A549 (cell line): ENCODE results near the gene AAR2. TPM values are rescaled to one million over a fixed set of nuclear protein-coding genes. Genes with fewer than 3 reads are reported as not detected.

ENCODE experiments used
- ATAC-seq, 2 experiments: fragments of 200-7000 bp in 1 of 2; fragments of >200 bp in 1 of 2; cut with Nextera tagmentation in 1 of 2; cut with Tn5 transposase in 1 of 2; 3 replicates each; pipeline versions ENCODE4 v1.8.0 to v1.9.1; 2018 to 2020; ENCODE audit warnings: mild to moderate bottlenecking in 1 of 2, moderate library complexity in 1 of 2
- CTCF ChIA-PET: fragments of 300-600 bp; sonication (Branson Sonifier 250); formaldehyde crosslinking; extraction: SDS; loops from one replicate; lab custom pipeline; 2021; ENCODE audit warnings: antibody characterized with exemption, inconsistent platforms; lab: Yijun Ruan, JAX
- POLR2A ChIA-PET: fragments of 350-600 bp; formaldehyde crosslinking; extraction: SDS; loops from one replicate; lab custom pipeline; 2021; ENCODE audit warnings: antibody characterized with exemption, inconsistent platforms; lab: Yijun Ruan, JAX
- DNase-seq, 2 experiments: peaks; one replicate each; pipeline versions ENCODE4 v3.0.0 to v3.0.0-alpha.2; 2011 to 2016; ENCODE audit warnings: low read depth in 1 of 2, low spot score in 1 of 2
- FAIRE-seq: peaks from 2 replicates; lab custom pipeline; 2011; peaks lifted over from hg19 to GRCh38; lab: Jason Lieb, UNC
- H3K27ac ChIP-seq, 2 experiments: fragments of >200 bp; sonication (Bioruptor Twin); formaldehyde crosslinking; 3 replicates each; pipeline ENCODE4 v1.5.1; 2016 to 2017
- H3K4me1 ChIP-seq: fragments of >200 bp; sonication (Bioruptor Twin); formaldehyde crosslinking; 3 replicates; pipeline ENCODE4 v1.6.1; 2016
- H3K4me2 ChIP-seq: fragments of >200 bp; sonication (Bioruptor Twin); formaldehyde crosslinking; 3 replicates; pipeline ENCODE4 v1.6.1; 2016
- H3K4me3 ChIP-seq: fragments of >200 bp; sonication (Bioruptor Twin); formaldehyde crosslinking; 3 replicates; pipeline ENCODE4 v1.5.1; 2016
- H3K9me3 ChIP-seq: fragments of >200 bp; sonication (Bioruptor Twin); formaldehyde crosslinking; 3 replicates; pipeline ENCODE4 v1.6.1; 2016
- BHLHE40 ChIP-seq: IDR thresholded peaks from 2 replicates; pipeline ENCODE4 v1.6.1; 2012; ENCODE audit warnings: low read depth, low read length, inconsistent platforms
- CBX8 ChIP-seq: fragments of 200-600 bp; sonication (generic); IDR thresholded peaks from 2 replicates; pipeline ENCODE4 v1.6.1; 2016
- CHD2 ChIP-seq: fragments of 150-350 bp; IDR thresholded peaks from 2 replicates; pipeline ENCODE4 v1.6.1; 2014; ENCODE audit warnings: low read length; ENCODE audit not compliant: partially characterized antibody
- CHD4 ChIP-seq: fragments of 200-600 bp; sonication (generic); IDR thresholded peaks from 2 replicates; pipeline ENCODE4 v1.6.1; 2016; ENCODE audit warnings: antibody characterized with exemption, mild to moderate bottlenecking, borderline replicate concordance
- CTCF ChIP-seq: fragments of >200 bp; sonication (Bioruptor Twin); formaldehyde crosslinking; IDR thresholded peaks from 3 replicates; pipeline ENCODE4 v1.5.1; 2016
- E2F6 ChIP-seq: IDR thresholded peaks from 2 replicates; pipeline ENCODE4 v1.6.1; 2012; ENCODE audit warnings: low read depth, borderline replicate concordance
- FOSL2 ChIP-seq, 2 experiments: fragments of 450-650 bp in 1 of 2; fragments of >200 bp in 1 of 2; sonication (Bioruptor Twin) in 1 of 2; formaldehyde crosslinking; IDR thresholded peaks; 2 replicates each; pipeline versions ENCODE4 v1.5.0 to v1.6.1; 2016 to 2020; ENCODE audit warnings: mild to moderate bottlenecking in 1 of 2, moderate library complexity in 1 of 2
- FOXS1 ChIP-seq: fragments of 250-450 bp; sonication (Bioruptor Pico); IDR thresholded peaks from 2 replicates; pipeline ENCODE4 v1.5.0; 2020; ENCODE audit warnings: mild to moderate bottlenecking, moderate library complexity
- JUNB ChIP-seq: fragments of >200 bp; sonication (Bioruptor Twin); formaldehyde crosslinking; IDR thresholded peaks from 2 replicates; pipeline ENCODE4 v1.6.1; 2016
- KDM5A ChIP-seq: fragments of 200-600 bp; sonication (generic); IDR thresholded peaks from 2 replicates; pipeline ENCODE4 v1.6.1; 2016; ENCODE audit warnings: antibody characterized with exemption, mild to moderate bottlenecking
- MAZ ChIP-seq: fragments of 150-350 bp; IDR thresholded peaks from 2 replicates; pipeline ENCODE4 v1.6.1; 2014; ENCODE audit warnings: antibody characterized with exemption, low read depth, low read length, borderline replicate concordance
- PHF8 ChIP-seq: fragments of 200-600 bp; sonication (generic); IDR thresholded peaks from 2 replicates; pipeline ENCODE4 v1.6.1; 2016; ENCODE audit warnings: low read depth, mild to moderate bottlenecking, antibody characterized with exemption, moderate library complexity, borderline replicate concordance
- POLR2A ChIP-seq: IDR thresholded peaks from 2 replicates; pipeline ENCODE4 v1.6.1; 2012; ENCODE audit warnings: mild to moderate bottlenecking, low read length
- RAD21 ChIP-seq, 2 experiments: fragments of >200 bp in 1 of 2; sonication (Bioruptor Twin) in 1 of 2; formaldehyde crosslinking in 1 of 2; IDR thresholded peaks in 1 of 2; conservative IDR thresholded peaks in 1 of 2; 2 replicates in 1 of 2; 3 replicates in 1 of 2; pipeline ENCODE4 v1.6.1; 2012 to 2018; ENCODE audit warnings: inconsistent platforms in 1 of 2
- RNF2 ChIP-seq: fragments of 200-600 bp; sonication (generic); IDR thresholded peaks from 2 replicates; pipeline ENCODE4 v1.6.1; 2016; ENCODE audit warnings: low read depth, mild to moderate bottlenecking, antibody characterized with exemption, moderate library complexity, borderline replicate concordance
- SMC3 ChIP-seq: fragments of >200 bp; sonication (Bioruptor Twin); formaldehyde crosslinking; IDR thresholded peaks from 3 replicates; pipeline ENCODE4 v1.6.1; 2018; ENCODE audit warnings: inconsistent platforms
- TP53 ChIP-seq: fragments of 250-450 bp; sonication (Bioruptor Pico); IDR thresholded peaks from 2 replicates; pipeline ENCODE4 v1.5.0; 2021; ENCODE audit warnings: mild to moderate bottlenecking, moderate library complexity
- ZNF302 ChIP-seq: fragments of 250-450 bp; sonication (Bioruptor Pico); IDR thresholded peaks from 2 replicates; pipeline ENCODE4 v1.9.0; 2021; ENCODE audit warnings: inconsistent platforms, mild to moderate bottlenecking, moderate library complexity
- WGBS: methylation state at CpG from one replicate; pipeline ENCODE4 v1.1.6; 2017; ENCODE audit errors: missing lambda C conversion rate; 5-methylcytosine and 5-hydroxymethylcytosine counted together
- polyA plus RNA-seq, 4 experiments: library from polyadenylated mRNA; depleted of rRNA in 3 of 4; stranded (reverse); fragments of >200 nt; fragmentation: RNase III in 1 of 4; extraction: RNeasy Plus Mini Kit Qiagen cat#74134 plus additional on column Dnase treatment in 1 of 4; gene quantifications; 2 replicates in 3 of 4; 3 replicates in 1 of 4; pipeline ENCODE4 v1.2.3, GENCODE V29; 2011 to 2017

The AAR2 gene
- polyA plus RNA-seq, 2 of the 4 experiments (the other 2 are of a cell fraction), result 26.8 to 29.2 TPM

GRCh38 chr20:36199345-36200257 lies 36.7 kb upstream of the AAR2 start:
- TF ChIP-seq RAD21 (conservative IDR thresholded peaks at IDR 0.05 in 1 of 2, IDR thresholded peaks at IDR 0.05 in 1 of 2) (peak; percentile 84 to 88), KDM5A (no peak), CTCF (peak; percentile 81), SMC3 (peak; percentile 87)
- Histone ChIP-seq H3K4me3 (no peak overlapping the region), H3K9me3 (no peaks in the 10 kb centered on the region), H3K4me1 (no peaks in the 10 kb centered on the region), H3K27ac (peak overlapping the region in 1 of 2 experiments; percentile 34; a peak in 1 of 6 replicates), H3K4me2 (no peak overlapping the region)
- CTCF ChIA-PET, result interaction anchor here (0.5 to 12.9 kb wide), 43 partner anchors 10 to 736 kb away, joined by 3 to 395 read pairs (median 4); partner anchors contain the start of gene SCAND1
- ATAC-seq, result peak; percentile 89 to 94
- peak; percentile 80 to 91 for DNase-seq
- POLR2A ChIA-PET, result no interaction called here
- 61% methylated on average over 5 of the region's 6 CpGs for WGBS
- no peak for FAIRE-seq

GRCh38 chr20:36200451-36200850 lies 35.8 kb upstream of the AAR2 start:
- FAIRE-seq, result no peak
- no peak for ATAC-seq
- 94% methylated on average over 1 of the region's 1 CpG for WGBS

GRCh38 chr20:36201198-36201597 lies 35.1 kb upstream of the AAR2 start:
- ChIA-PET POLR2A (no interaction called here), CTCF (interaction anchor here (1.1 to 12.9 kb wide), 11 partner anchors 11 to 242 kb away, joined by 3 to 395 read pairs (median 34); no protein-coding TSS in a partner anchor)
- no peak for ATAC-seq
- 81% methylated on average over 4 of the region's 4 CpGs for WGBS
- Histone ChIP-seq H3K9me3 (no peaks in the 10 kb centered on the region), H3K4me1 (no peaks in the 10 kb centered on the region), H3K4me2 (no peak overlapping the region), H3K27ac (no peak overlapping the region), H3K4me3 (no peak overlapping the region)
- DNase-seq, result no peak
- TF ChIP-seq FOXS1 (CRISPR knock-in tag) (no peak), ZNF302 (CRISPR knock-in tag) (no peak)
- no peak for FAIRE-seq

More at GRCh38 chr20:36200451-36200850, 35.8 kb upstream of the AAR2 start:
- no peak for DNase-seq
- H3K9me3 ChIP-seq, result no peaks in the 10 kb centered on the region
- no peak overlapping the region for H3K4me3 ChIP-seq
- H3K4me1 ChIP-seq, result no peaks in the 10 kb centered on the region
- ChIA-PET CTCF (interaction anchor here (0.6 to 12.9 kb wide), 34 partner anchors 10 to 737 kb away, joined by 3 to 395 read pairs (median 6); no protein-coding TSS in a partner anchor), POLR2A (no interaction called here)
- no peak overlapping the region for H3K27ac ChIP-seq
- no peak overlapping the region for H3K4me2 ChIP-seq
- TF ChIP-seq MAZ (no peak), BHLHE40 (no peak), CBX8 (no peak), POLR2A (no peak), PHF8 (no peak), CHD4 (no peak), E2F6 (no peak), TP53 (no peak), RNF2 (no peak), CHD2 (no peak), RAD21 (conservative IDR thresholded peaks at IDR 0.05 in 1 of 2, IDR thresholded peaks at IDR 0.05 in 1 of 2) (no peak), JUNB (no peak), FOSL2 (IDR thresholded peaks at IDR 0.05) (no peak), FOSL2 (CRISPR knock-in tag; IDR thresholded peaks at IDR 0.05) (no peak)
